Hepatocyte (in vitro differentiated cells): ENCODE data around the gene RDH12.

ENCODE experiments used
- EZH2phosphoT487 ChIP-seq: fragments of 200-600 bp; sonication (generic); IDR thresholded peaks from one replicate; pipeline ENCODE4 v1.6.1; 2018; ENCODE audit warnings: antibody characterized with exemption, mild to moderate bottlenecking, low read depth, moderate library complexity; ENCODE audit not compliant: unreplicated experiment, severe bottlenecking
- TF ChIP-seq, protein P1 (sequence below): fragments of 200-600 bp; sonication (generic); IDR thresholded peaks from 2 replicates; pipeline ENCODE4 v1.5.1; 2016; ENCODE audit warnings: antibody characterized with exemption, mild to moderate bottlenecking; ENCODE audit not compliant: poor library complexity

- TF ChIP-seq, protein P1, sequence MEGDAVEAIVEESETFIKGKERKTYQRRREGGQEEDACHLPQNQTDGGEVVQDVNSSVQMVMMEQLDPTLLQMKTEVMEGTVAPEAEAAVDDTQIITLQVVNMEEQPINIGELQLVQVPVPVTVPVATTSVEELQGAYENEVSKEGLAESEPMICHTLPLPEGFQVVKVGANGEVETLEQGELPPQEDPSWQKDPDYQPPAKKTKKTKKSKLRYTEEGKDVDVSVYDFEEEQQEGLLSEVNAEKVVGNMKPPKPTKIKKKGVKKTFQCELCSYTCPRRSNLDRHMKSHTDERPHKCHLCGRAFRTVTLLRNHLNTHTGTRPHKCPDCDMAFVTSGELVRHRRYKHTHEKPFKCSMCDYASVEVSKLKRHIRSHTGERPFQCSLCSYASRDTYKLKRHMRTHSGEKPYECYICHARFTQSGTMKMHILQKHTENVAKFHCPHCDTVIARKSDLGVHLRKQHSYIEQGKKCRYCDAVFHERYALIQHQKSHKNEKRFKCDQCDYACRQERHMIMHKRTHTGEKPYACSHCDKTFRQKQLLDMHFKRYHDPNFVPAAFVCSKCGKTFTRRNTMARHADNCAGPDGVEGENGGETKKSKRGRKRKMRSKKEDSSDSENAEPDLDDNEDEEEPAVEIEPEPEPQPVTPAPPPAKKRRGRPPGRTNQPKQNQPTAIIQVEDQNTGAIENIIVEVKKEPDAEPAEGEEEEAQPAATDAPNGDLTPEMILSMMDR: no peak
- no peak for TF ChIP-seq EZH2phosphoT487
Measured at GRCh38 chr14:67729072-67729885, 27.6 kb downstream of the RDH12 start.
